DMS79 treated with DMSO at 0.1 percent for 48 hours (cell line): ENCODE measurements around the gene METRNL.
"Not testable (repeated sequence)": the region's sequence is repeated elsewhere in the genome, so short reads cannot be mapped to it uniquely, and the experiment has no call there.

Experiments used
- DNase-seq: peaks from one replicate; lab custom pipeline; 2025; lab: John Stamatoyannopoulos, UW

METRNL gene

GRCh38 chr17:83107656-83108048 is 28.2 kb downstream of the METRNL start:
- no peak for DNase-seq

GRCh38 chr17:83108709-83109108 is 29.3 kb downstream of the METRNL start:
- no peak for DNase-seq

GRCh38 chr17:83109386-83109785 is 30.0 kb downstream of the METRNL start:
- no peak for DNase-seq

- DNase-seq = peak; percentile 32
Measured at GRCh38 chr17:83109793-83110645, 30.6 kb downstream of the METRNL start.

GRCh38 chr17:83110735-83111134 is 31.3 kb downstream of the METRNL start:
- DNase-seq = no peak

- no peak for DNase-seq
Measured at GRCh38 chr17:83111516-83112282, 32.3 kb downstream of the METRNL start.

GRCh38 chr17:83113381-83113780 is 34.0 kb downstream of the METRNL start:
- DNase-seq = no peak

- DNase-seq = no peak
Measured at GRCh38 chr17:83113792-83114191, 34.4 kb downstream of the METRNL start.

- DNase-seq = no peak
Measured at GRCh38 chr17:83114706-83115105, 35.3 kb downstream of the METRNL start.

- no peak for DNase-seq
Measured at GRCh38 chr17:83115202-83115651, 35.8 kb downstream of the METRNL start.

GRCh38 chr17:83115832-83116231 is 36.4 kb downstream of the METRNL start:
- DNase-seq = no peak

- DNase-seq = no peak
Measured at GRCh38 chr17:83116311-83116771, 36.9 kb downstream of the METRNL start.

GRCh38 chr17:83116783-83117555 is 37.6 kb downstream of the METRNL start:
- no peak for DNase-seq

- DNase-seq = no peak
Measured at GRCh38 chr17:83117583-83117982, 38.2 kb downstream of the METRNL start.

- DNase-seq = no peak
Measured at GRCh38 chr17:83118071-83118841, 38.8 kb downstream of the METRNL start.

GRCh38 chr17:83119987-83120864 is 40.8 kb downstream of the METRNL start:
- no peak for DNase-seq

- DNase-seq = not testable (repeated sequence)
Measured at GRCh38 chr17:83121473-83121872, 42.1 kb downstream of the METRNL start.

- DNase-seq = no peak
Measured at GRCh38 chr17:83121921-83122820, 42.8 kb downstream of the METRNL start.

- no peak for DNase-seq
Measured at GRCh38 chr17:83122834-83123233, 43.4 kb downstream of the METRNL start.
